Right kidney (tissue), 1 donor: ENCODE results near the gene LGR6.

ENCODE experiments used
- DNase-seq: peaks from one replicate; pipeline ENCODE4 v3.0.0-alpha.2; 2016

LGR6 gene

GRCh38 chr1:202270871-202271326 lies 77.3 kb downstream of the LGR6 start:
- no peak for DNase-seq

GRCh38 chr1:202272103-202272845 lies 78.7 kb downstream of the LGR6 start:
- no peak for DNase-seq

- no peak for DNase-seq
These were observed 81.0 kb downstream of the LGR6 start for GRCh38 chr1:202274611-202275010.

GRCh38 chr1:202275061-202275770 lies 81.6 kb downstream of the LGR6 start:
- DNase-seq = no peak

GRCh38 chr1:202276081-202276715 lies 82.6 kb downstream of the LGR6 start:
- no peak for DNase-seq

- DNase-seq = no peak
These were observed 83.3 kb downstream of the LGR6 start for GRCh38 chr1:202276920-202277319.

GRCh38 chr1:202278751-202279150 lies 85.2 kb downstream of the LGR6 start:
- DNase-seq = no peak

GRCh38 chr1:202279806-202280205 lies 86.2 kb downstream of the LGR6 start:
- DNase-seq = no peak

GRCh38 chr1:202280595-202280994 lies 87.0 kb downstream of the LGR6 start:
- DNase-seq = no peak

- no peak for DNase-seq
These were observed 87.9 kb downstream of the LGR6 start for GRCh38 chr1:202281316-202282024.

- peak; percentile 26 for DNase-seq
These were observed 88.4 kb downstream of the LGR6 start for GRCh38 chr1:202282025-202282371.

- DNase-seq = no peak
These were observed 89.1 kb downstream of the LGR6 start for GRCh38 chr1:202282596-202283283.

GRCh38 chr1:202283379-202283844 lies 89.8 kb downstream of the LGR6 start:
- peak; percentile 16 for DNase-seq

GRCh38 chr1:202283991-202284390 lies 90.4 kb downstream of the LGR6 start:
- no peak for DNase-seq

GRCh38 chr1:202285908-202286307 lies 92.3 kb downstream of the LGR6 start:
- no peak for DNase-seq

GRCh38 chr1:202286622-202287097 lies 93.1 kb downstream of the LGR6 start:
- peak; percentile 38 for DNase-seq

- DNase-seq = no peak
These were observed 93.6 kb downstream of the LGR6 start for GRCh38 chr1:202287196-202287595.

- no peak for DNase-seq
These were observed 94.6 kb downstream of the LGR6 start for GRCh38 chr1:202288177-202288576.

GRCh38 chr1:202289009-202289408 lies 95.4 kb downstream of the LGR6 start:
- DNase-seq = no peak

GRCh38 chr1:202291001-202291400 lies 97.4 kb downstream of the LGR6 start:
- DNase-seq = no peak

GRCh38 chr1:202291961-202292712 lies 98.5 kb downstream of the LGR6 start:
- DNase-seq = no peak
